Fibroblast of mammary gland (primary cell): ENCODE data around the gene SMAD3.

Experiments
- DNase-seq: peaks from one replicate; pipeline ENCODE4 v3.0.0-alpha.2; 2010; ENCODE audit warnings: low read depth
- H3K4me3 ChIP-seq: 2 replicates; pipeline ENCODE4 v1.5.1; 2011; ENCODE audit warnings: low read depth, mild to moderate bottlenecking, low read length, moderate library complexity; ENCODE audit not compliant: control insufficient read depth
- CTCF ChIP-seq: conservative IDR thresholded peaks from 2 replicates; pipeline ENCODE4 v1.5.1; 2011; ENCODE audit warnings: low read depth, low read length, inconsistent platforms; ENCODE audit not compliant: control insufficient read depth, insufficient read depth

The SMAD3 gene

GRCh38 chr15:67114046-67114445, 48.6 kb downstream of the SMAD3 start:
- TF ChIP-seq CTCF: no peak
- no peak for DNase-seq
- H3K4me3 ChIP-seq: no peak overlapping the region

GRCh38 chr15:67114846-67115585, 49.6 kb downstream of the SMAD3 start:
- no peak for TF ChIP-seq CTCF
- no peak for DNase-seq
- no peak overlapping the region for H3K4me3 ChIP-seq

- H3K4me3 ChIP-seq: no peak overlapping the region
- no peak for DNase-seq
- TF ChIP-seq CTCF: no peak
Measured at GRCh38 chr15:67115586-67115969, 50.2 kb downstream of the SMAD3 start.

GRCh38 chr15:67116742-67117141, 51.3 kb downstream of the SMAD3 start:
- TF ChIP-seq CTCF: no peak
- no peak overlapping the region for H3K4me3 ChIP-seq
- no peak for DNase-seq

GRCh38 chr15:67117370-67117769, 52.0 kb downstream of the SMAD3 start:
- H3K4me3 ChIP-seq: no peak overlapping the region
- TF ChIP-seq CTCF: no peak
- DNase-seq: peak; percentile 83

GRCh38 chr15:67118808-67119207, 53.4 kb downstream of the SMAD3 start:
- H3K4me3 ChIP-seq: no peak overlapping the region
- DNase-seq: no peak
- TF ChIP-seq CTCF: no peak
